AG08396 (cell line): ENCODE data around the gene HNRNPM.

Source experiments
- DNase-seq: peaks from one replicate; pipeline ENCODE4 v3.0.0; 2012; ENCODE audit warnings: low spot score, mixed read lengths

The HNRNPM gene

DNA sequence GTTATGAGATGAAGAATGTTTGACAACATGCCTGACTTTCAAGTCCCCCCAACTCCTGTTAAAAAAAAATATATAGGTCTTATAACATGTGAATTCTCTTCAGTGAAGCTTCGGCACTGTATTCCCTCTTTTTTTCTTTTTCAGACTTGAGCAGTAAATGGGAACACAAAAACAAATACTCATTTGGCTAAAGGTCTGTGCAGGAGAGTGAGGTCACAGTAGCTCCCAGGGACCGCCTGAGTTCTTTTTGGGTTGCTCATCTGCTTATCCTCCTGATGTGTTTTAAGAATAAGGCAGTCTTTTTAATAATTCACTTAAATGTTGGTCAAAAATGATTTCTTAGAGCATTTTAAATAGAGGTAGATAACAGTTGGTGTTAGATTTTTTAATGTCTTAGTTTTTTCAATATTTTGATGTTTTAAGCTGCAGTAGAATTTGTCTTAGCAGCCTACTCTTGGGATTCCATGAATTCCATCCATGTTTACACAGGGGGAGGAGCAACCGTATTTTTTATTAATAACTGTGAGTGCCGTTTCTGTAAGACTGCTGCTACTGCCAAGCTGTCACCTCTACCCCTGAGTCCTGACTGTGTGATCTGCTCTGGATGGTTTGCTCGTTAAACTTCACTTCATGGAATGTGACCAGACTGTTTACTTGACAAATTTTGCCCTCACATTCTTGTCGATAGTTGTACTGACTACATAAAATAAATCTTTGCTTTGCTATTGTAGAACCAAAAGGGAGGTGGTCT lies 14.9 kb downstream of the HNRNPM start:
- peak; percentile 70 for DNase-seq

DNA sequence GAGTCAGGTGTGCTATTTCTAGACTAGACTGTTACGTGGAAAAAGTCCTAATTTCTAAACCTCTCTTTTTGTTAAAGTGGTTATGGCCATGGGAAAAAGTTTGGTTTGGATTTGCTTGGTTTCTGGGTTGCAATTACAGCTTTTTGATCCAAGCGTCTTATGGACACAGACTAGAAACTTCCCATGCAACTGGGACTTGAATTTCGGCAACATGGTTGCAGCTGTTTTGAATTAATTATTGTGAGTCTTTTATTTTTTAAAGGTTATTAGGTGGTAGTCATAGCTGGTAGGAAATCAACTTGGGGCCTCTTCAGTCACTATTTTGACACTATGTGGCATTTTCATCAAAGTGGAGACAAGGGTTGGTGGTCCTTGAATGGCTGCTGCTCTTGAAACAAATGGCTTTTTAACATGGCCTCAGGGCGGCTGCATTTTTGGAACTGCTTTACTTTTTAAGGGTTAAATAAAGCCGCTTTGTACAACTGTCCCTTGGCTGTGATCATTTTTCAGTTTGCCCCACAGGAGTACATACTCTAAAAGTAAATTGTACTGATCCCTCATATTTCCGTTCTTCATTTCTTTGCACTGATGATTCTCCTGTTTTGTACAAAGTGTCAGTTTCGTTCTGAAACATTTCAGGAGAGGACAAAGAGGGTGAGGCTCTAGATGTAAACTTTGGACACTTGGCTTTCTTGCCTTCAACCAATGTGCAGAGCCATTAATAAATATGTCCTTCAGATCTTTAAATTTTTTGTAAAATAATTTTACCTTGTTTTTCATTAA lies 15.9 kb downstream of the HNRNPM start:
- no peak for DNase-seq

DNA sequence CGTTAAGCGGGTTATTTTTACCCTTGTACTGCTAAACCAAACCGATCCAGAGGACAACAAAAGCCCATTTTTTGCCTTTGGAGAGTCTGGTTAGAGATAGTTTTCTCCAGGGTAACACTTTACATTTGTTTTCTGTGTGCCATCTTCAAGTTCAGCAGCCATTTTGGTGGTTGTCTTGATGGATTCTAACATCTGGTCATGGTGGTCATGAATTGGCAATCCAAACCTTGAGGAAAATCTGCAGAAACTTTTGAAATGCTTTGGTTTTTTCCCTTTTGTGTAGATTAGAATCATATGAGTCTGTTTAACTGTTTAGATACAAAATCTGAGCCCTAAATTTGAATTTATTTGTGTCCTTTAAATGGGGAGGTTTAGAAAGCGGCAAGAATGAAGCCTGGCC lies 16.6 kb downstream of the HNRNPM start:
- DNase-seq = no peak

DNA sequence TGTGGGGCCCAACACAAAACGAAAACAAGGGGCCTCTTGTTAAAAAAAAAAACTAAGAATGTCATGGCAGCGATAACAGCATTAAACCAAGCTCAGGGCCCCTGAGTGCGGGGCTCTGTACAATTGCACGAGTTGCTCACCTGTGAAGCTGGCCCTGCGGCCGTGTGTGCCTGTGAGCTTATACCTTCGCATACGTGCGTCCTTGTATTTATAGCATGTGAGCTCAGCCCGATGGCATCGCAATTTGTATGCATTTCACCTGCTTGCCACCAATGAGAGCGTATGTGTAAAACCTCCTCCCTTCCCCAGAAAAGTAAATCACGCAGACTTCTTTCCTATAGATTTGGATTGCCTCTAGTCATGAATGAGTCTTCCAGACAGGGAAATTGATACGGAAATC lies 17.1 kb downstream of the HNRNPM start:
- DNase-seq = no peak

DNA sequence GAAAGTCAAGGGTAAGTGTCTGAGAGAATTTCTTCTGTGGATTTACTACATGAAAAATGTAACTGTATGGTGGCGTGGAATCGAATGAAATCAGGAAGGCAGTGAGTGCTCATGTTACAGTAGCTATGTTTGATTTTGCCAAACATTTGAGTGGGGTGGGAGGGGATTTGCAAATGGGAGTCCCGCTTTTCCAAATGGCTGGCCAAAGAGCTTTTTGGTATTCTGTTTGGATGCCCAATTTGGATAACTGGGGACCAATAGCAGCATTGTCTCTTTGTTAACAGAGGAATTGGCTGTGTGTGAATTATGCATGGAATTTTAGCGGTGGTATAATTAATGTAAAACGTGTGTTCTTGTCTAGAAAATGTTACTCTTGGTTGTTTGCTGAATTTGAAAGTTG lies 17.8 kb downstream of the HNRNPM start:
- DNase-seq = no peak

DNA sequence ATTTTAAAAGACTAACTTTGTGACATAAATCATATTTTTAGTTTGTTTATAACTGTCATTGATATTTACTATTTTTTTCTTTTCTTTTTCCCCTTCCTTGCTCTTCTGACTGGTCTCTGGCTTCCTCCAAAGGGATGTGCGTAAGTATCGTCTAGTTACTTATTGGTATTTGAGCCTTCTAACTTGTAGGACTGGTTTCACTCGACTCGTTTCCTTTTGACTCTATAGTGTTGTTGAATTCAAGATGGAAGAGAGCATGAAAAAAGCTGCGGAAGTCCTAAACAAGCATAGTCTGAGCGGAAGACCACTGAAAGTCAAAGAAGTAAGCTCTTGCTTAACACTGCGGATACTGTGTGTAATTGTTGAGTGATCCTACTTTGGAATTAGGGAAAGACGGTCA lies 18.6 kb downstream of the HNRNPM start:
- no peak for DNase-seq

DNA sequence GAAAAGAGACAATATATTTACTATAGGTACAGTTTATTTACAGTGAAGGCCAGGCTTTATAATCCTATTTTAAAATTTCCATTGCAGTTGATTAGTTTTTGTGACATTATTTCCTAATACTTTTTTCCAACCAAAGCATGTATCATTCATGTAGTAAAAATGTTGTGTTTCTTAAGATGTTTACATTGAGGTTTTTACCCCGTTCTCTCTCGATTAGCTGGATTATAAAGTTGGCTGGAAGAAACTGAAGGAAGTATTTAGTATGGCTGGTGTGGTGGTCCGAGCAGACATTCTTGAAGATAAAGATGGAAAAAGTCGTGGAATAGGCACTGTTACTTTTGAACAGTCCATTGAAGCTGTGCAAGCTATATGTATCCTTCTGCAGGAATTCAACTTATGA lies 21.2 kb downstream of the HNRNPM start:
- DNase-seq = peak; percentile 52

DNA sequence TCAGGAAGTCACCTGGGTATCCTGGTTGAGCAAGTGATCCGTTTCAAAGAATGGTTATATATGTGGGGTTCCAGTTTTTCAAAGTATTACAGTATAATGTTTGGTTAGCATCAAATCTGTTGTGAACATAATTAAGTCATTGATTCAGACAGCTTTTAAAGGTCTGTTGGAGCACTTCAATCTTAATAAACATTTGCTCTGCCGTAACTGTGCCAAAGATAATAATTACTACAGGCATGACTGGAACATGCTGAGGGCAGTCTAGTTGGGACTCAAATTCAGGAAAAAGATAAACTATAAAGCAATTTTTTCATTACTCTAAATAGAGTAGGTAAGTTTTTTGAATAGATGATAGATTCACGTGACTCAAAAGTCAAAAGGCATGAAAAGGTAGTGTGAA lies 23.3 kb downstream of the HNRNPM start:
- no peak for DNase-seq

DNA sequence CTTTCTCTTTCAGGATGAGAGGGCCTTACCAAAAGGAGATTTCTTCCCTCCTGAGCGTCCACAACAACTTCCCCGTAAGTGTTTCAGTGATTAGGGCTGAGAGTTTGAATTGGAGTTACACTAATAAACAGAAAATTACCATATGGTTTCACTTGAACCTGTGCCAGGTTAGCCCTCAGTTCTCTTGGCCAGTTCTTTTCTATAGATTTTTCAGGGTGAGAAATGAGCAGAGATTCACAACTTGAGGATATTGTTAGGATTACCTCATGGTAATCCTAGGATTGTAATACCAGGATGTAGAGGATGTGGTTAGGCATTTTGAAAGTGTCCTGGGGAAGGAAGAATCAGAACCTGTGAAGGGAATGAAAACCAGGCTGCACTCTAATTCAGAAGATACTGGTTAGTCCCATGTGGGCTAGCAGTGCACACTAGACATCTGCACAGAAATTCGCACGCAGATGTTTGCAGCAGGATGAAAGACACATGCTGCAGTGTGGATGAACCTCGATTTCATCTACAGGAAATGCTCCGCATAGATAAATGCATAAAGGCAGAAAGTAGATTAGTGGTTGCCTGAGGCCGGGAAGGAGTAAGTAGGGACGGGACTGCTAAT lies 24.1 kb downstream of the HNRNPM start:
- DNase-seq = no peak

DNA sequence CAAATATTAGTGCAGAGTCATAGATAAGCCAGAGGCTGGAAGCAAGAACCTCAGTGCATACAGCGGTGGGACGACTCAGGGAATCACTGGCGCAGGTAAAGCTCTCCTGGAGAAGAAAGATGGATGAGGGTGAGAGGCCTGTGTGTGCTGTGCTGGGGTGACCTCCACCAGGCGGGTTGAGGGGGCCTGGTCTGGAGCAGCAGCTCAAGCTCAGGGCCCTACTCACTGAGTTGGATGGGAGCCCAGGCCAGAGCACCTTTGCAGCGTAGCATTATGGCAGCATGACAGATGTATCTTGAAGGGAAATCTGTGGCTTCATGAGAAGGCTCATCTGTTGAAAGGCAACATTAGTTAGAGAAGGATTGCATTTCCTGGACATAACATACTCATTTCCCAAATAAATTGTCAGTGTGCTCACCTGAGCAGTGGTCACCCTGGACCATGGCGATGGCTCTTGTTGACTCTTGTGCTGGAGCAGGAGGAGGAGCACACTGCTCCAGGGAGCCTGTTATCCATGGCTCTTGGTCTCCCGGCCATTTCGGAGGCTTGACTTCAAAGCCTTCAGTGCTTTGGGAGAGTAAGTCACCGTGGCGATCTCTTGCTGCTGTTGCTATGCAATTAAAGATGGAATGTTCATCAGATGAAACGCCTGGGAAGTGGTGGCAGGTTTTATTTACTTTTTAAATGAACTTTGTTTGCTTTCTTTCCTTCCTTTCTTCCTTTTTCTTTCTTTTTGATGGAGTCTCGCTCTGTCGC lies 25.0 kb downstream of the HNRNPM start:
- DNase-seq = no peak

DNA sequence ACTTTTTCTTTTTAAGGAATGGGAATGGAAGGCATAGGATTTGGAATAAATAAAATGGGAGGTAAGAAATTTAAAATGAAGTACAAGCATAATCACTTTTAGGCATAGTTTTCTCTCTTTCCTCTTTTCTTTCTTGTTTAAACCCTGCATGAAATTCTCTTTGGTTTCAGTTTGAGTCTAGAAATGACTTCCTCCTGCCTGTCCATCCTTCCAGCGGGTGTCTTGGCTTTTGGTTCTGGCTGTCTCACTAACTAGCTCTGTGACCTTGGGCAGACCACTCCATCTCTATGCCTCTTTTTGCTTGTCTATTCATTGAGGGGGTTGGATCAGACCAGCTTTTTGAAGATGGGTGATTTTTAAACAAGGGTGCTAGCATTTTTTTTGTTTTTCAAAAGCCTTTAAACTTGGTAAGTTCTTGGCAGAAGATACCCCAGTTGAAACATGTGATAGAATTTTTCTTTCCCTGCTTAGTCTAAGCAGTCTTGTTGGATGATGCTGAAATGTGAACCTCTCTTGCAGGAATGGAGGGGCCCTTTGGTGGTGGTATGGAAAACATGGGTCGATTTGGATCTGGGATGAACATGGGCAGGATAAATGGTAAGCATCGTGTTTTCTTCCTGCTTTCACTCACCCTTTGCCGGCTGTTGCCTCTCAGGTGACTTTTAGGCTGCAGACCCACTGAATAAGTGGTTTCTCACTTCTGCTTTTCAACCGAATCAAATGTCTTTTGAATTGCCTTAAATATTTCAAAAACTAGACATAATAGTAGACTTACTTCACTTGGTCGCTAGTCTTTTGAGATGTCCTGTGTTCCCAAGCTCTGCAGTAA lies 29.1 kb downstream of the HNRNPM start:
- DNase-seq = no peak

DNA sequence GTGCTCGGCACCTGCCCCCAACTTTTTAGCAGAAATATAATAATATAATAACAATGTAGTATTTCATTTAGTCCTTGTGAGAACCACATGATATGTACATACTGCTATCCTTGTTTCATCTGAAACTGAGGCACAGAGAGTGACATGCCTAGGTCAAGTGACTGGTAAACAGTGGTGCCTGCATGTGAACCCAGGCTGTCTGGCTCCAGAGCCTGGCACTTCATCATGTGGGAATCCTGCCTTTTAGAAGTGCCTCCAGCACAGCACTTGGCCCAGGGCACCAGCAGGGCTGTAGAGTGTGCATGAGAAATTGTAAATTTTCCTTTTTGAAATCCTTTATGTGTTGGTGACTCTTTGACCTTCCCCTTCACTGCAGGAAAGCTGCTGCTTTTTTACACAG lies 30.2 kb downstream of the HNRNPM start:
- no peak for DNase-seq

DNA sequence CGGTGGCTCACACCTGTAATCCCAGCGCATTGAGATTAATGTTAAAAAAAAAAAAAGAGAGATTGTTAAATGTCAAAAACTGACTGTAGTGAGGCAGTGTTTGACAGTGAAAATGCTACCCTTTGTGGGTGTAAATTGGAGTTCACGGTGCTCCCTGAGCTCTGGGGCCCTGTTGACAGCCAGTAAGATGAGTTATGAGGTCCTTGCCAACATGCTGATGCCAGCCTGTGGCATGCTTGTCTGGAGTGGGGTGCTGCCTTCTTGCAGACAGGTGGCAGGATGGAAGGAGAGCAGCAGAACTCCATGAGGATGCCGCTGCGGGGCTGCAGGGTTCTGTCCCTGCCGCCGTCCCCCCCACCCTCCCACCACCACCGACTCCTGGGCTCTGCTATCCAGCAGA lies 31.7 kb downstream of the HNRNPM start:
- DNase-seq = no peak

DNA sequence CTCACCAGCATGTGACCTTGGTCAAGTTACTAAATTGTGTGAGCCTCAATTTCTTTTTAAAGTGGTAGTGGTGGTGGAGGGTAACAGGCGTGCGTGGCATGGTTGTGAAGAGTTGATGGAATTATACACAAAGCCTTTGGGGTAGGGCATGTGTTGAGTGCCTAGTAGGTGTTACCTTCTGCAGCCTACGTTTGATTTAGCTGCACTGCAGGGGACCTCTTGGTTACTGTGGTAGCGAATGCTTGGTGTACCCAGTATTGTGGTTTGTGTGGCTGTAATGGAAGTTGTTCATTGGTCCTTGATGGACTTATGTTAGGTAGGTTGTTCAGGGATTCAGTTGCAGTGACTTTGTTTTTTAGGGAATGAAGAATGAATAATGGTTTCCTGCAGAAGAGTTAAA lies 33.1 kb downstream of the HNRNPM start:
- no peak for DNase-seq

DNA sequence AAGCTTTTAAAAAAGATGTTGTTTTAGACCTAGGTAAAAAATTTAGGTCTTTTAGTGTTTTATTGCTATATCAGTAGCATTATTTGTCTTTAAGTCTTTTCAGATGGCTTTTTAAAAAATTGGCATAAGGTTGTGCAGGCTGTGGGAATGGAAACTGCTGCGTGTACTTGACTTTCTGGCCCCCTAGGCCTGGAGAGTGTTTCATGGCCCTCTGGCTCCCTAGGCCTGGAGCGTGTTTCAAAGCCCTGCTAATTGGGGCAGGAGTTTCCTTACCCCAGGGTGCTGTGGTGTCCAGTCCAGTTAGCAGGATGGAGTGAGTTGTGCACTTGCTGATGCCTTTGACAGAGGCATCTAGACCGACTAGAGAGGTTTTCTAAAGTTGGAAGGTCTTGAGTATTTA lies 33.8 kb downstream of the HNRNPM start:
- DNase-seq = no peak

DNA sequence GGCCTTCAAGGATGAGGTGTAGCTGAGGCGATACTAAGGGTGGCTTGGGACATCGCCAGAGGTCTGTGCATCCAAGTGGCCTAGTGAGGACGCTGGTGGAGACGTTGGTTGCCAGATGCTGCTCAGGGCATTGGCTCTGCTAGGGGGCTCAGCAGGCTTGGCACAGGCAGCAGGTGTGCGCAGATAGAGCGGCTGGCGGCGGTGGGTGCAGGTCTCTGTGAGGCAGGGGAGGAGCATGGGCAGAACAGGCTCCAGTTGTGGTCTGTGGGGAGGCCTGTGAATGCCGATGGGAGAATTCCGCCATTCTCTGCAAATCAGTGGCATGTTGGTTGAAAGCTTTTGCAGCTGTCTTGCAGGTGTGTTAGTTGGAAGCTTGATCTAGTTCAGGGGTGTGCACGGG lies 36.4 kb downstream of the HNRNPM start:
- no peak for DNase-seq

DNA sequence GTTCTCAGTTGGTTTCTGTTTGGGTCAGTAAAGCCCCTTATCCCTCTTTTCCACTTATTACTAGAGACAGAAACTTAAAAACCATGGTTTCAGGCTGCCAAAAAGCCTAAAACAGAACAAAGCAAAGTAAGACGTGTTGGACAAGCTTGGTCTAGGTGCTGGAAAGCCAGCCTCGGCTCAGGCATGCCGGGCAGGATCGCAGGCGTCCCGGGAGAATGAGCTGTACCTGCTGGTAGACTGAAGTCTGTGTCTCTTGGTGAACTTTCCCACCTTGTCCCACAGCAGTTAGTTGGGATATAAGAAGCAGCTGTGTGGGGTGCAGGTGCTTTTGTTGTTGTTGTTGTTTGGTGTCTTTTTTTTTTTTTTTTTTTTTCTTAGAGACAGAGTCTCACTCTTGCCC lies 36.8 kb downstream of the HNRNPM start:
- no peak for DNase-seq

DNA sequence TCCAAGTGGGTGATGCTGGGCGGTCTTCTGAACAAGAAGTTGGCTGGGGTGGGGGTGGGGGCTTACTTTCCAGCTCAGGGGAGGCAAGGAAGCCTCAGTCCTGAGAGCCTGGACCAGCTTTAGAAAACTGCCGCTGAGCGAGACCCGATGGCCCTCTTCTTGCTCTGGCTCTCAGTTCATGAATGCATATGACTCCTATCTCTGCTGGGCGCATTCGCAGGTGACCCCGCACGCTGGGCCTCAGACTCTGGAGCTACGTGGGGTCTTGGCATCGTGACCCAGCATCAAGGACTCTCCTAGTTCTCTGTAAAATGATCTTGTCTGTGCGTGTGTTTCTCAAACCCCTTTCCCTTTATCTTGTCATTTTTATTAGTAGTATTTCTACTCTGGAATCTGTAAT lies 37.9 kb downstream of the HNRNPM start:
- no peak for DNase-seq

DNA sequence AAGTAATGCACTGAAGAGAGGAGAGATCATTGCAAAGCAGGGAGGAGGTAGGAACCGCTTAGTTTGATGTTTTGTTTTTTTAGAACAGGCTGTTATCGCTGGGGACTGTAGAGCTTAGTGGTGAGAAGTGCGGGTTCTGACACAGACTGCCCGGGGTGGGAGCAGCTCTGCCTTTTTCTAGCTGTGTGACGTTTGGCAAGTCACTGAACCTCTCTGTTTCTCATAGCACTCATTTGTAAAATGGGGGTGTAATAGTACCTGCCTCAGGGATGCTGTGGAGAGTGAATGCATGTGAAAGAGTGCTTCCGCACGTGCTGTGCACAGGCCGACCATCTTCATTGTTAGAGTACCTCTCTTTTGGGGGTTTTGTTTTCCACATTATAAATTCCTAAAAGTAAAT lies 38.4 kb downstream of the HNRNPM start:
- no peak for DNase-seq

DNA sequence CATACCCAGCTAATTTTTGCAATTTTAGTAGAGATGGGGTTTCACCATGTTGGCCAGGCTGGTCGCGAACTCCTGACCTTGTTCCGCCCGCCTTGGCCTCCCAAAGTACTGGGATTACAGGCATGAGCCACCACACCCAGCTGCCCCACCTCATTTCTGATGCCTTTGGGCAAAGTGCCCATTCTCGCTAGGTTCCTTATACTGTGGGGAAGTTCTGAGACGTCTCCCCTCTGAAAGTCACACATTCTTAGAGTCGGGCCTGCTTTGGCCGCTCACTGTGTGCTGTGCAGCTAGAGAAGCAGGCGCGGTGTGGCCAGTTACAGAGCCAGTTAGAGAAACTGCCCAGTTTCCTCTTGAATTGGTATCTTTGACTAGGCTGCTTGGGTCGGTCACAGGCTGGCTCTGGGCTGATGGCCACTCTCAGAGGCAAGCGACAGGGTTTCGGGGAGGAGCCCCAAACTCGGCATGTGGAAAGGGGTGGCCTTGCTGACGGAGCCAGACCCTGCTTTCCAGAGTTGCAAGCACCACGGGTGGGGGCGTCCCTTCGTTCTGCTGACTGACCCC lies 39.6 kb downstream of the HNRNPM start:
- DNase-seq = no peak
